PFSK-1 (cell line): ENCODE results near the gene DIP2B.

Experiments
- FOXP2 ChIP-seq: optimal IDR thresholded peaks from 2 replicates; pipeline ENCODE3; 2011; ENCODE audit warnings: borderline replicate concordance, control low read depth, inconsistent platforms; ENCODE audit not compliant: insufficient read depth; ENCODE audit errors: extremely low read length, extremely low read depth
- POLR2AphosphoS5 ChIP-seq: IDR thresholded peaks from 2 replicates; pipeline ENCODE4 v1.6.1; 2012; ENCODE audit warnings: low read depth, mild to moderate bottlenecking, control low read depth, low read length, moderate library complexity
- SIN3A ChIP-seq: IDR thresholded peaks from 2 replicates; pipeline ENCODE4 v1.6.1; 2012; ENCODE audit warnings: mild to moderate bottlenecking, low read length, moderate library complexity, borderline replicate concordance; ENCODE audit not compliant: insufficient read depth
- TAF1 ChIP-seq: IDR thresholded peaks from 2 replicates; pipeline ENCODE4 v1.6.1; 2012; ENCODE audit warnings: low read length, control low read depth, borderline replicate concordance; ENCODE audit not compliant: insufficient read depth
- TF ChIP-seq, protein P1 (sequence below), 2 experiments: IDR thresholded peaks; 2 replicates each; pipeline versions ENCODE4 v1.6.1 to v1.8.0; 2011 to 2012; ENCODE audit warnings: low read depth in 2 of 2, low read length in 2 of 2, control low read depth in 1 of 2, inconsistent platforms in 1 of 2, mild to moderate bottlenecking in 1 of 2, moderate library complexity in 1 of 2; ENCODE audit not compliant: insufficient read depth in 1 of 2

Gene DIP2B

DNA sequence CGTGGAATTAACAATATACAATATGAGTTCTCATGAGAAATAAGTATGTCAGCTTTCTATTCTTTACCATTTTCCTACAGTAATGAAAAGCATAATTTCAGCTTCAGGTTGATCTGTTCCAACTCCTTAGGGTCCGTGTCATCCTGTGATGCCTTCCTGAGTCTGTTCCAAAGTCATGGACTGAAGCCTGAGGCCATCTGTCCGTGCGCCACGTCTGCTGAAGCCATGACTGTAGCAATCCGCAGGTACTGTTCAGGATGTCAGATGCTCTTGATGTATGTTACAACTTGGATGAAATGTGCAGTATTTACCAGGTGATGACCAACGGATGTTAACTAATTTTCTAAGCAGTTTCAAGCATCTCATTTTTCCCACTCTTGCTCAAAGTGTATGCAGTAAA lies 192.1 kb downstream of the DIP2B start:
- no peak for TF ChIP-seq POLR2AphosphoS5
- no peak for TF ChIP-seq FOXP2
- no peak for TF ChIP-seq SIN3A
- TF ChIP-seq TAF1 = no peak
- TF ChIP-seq, protein P1, sequence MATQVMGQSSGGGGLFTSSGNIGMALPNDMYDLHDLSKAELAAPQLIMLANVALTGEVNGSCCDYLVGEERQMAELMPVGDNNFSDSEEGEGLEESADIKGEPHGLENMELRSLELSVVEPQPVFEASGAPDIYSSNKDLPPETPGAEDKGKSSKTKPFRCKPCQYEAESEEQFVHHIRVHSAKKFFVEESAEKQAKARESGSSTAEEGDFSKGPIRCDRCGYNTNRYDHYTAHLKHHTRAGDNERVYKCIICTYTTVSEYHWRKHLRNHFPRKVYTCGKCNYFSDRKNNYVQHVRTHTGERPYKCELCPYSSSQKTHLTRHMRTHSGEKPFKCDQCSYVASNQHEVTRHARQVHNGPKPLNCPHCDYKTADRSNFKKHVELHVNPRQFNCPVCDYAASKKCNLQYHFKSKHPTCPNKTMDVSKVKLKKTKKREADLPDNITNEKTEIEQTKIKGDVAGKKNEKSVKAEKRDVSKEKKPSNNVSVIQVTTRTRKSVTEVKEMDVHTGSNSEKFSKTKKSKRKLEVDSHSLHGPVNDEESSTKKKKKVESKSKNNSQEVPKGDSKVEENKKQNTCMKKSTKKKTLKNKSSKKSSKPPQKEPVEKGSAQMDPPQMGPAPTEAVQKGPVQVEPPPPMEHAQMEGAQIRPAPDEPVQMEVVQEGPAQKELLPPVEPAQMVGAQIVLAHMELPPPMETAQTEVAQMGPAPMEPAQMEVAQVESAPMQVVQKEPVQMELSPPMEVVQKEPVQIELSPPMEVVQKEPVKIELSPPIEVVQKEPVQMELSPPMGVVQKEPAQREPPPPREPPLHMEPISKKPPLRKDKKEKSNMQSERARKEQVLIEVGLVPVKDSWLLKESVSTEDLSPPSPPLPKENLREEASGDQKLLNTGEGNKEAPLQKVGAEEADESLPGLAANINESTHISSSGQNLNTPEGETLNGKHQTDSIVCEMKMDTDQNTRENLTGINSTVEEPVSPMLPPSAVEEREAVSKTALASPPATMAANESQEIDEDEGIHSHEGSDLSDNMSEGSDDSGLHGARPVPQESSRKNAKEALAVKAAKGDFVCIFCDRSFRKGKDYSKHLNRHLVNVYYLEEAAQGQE (IDR thresholded peaks at IDR 0.05; ENCODE audit: insufficient read depth in 1 of 2, low read depth in 2 of 2, low read length in 2 of 2) = no peak

DNA sequence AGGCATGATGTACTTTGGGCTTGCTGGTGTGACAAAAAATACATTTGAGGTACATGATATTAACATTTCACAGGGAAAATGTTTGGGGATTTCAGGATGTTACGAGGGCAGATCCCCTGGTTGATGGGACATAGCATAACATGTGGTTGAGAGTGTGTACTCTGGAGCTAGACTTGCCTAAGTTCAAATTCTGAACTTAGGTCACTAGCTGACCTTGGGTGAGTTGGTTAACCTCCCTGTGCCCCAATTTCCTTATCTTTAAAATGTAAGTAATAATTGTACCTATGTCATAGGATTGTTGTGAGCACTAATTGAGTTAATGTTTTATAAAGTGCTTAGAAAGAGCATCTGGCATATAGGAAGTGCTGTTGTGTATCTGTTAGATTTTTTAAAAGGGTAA lies 194.4 kb downstream of the DIP2B start:
- TF ChIP-seq TAF1 = no peak
- no peak for TF ChIP-seq FOXP2
- TF ChIP-seq POLR2AphosphoS5 = no peak
- no peak for TF ChIP-seq SIN3A
- TF ChIP-seq, protein P1 (IDR thresholded peaks at IDR 0.05; ENCODE audit: insufficient read depth in 1 of 2, low read depth in 2 of 2, low read length in 2 of 2) = no peak

DNA sequence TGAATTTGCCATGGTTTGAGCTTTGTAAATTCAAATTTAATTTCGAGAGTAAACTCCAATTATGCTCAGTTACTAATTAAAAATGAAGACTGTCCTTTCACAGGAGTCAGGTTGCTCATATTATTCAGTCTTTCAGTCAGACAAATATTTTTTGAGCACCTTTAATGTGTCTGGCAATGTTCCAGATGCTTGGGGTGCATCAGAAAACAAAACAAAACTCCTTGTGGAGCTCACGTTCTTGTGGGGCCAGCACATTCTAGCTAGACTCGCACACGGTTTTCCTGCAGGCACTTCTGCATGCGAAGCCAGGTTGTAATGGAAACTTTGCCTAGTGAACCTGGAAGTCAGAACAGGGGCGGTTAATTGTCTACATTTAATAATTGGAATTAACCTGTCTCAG lies 195.2 kb downstream of the DIP2B start:
- no peak for TF ChIP-seq SIN3A
- no peak for TF ChIP-seq TAF1

GRCh38 chr12:50706606-50707005 lies 201.8 kb downstream of the DIP2B start:
- TF ChIP-seq FOXP2 (no peak), TAF1 (no peak), SIN3A (no peak), POLR2AphosphoS5 (no peak)
- TF ChIP-seq, protein P1 (IDR thresholded peaks at IDR 0.05; ENCODE audit: insufficient read depth in 1 of 2, low read depth in 2 of 2, low read length in 2 of 2) = no peak

GRCh38 chr12:50707396-50707795 lies 202.6 kb downstream of the DIP2B start:
- TF ChIP-seq SIN3A = no peak
- TF ChIP-seq, protein P1 (IDR thresholded peaks at IDR 0.05; ENCODE audit: insufficient read depth in 1 of 2, low read depth in 2 of 2, low read length in 2 of 2) = no peak
- TF ChIP-seq FOXP2 = no peak
- no peak for TF ChIP-seq POLR2AphosphoS5
- no peak for TF ChIP-seq TAF1

GRCh38 chr12:50708631-50709030 lies 203.8 kb downstream of the DIP2B start:
- TF ChIP-seq, protein P1 (IDR thresholded peaks at IDR 0.05; ENCODE audit: insufficient read depth in 1 of 2, low read depth in 2 of 2, low read length in 2 of 2) = no peak
- TF ChIP-seq SIN3A (no peak), FOXP2 (no peak), TAF1 (no peak), POLR2AphosphoS5 (no peak)
